Islet of Langerhans (tissue), 1 donor: ENCODE data around the gene FOXJ3.

Source experiments
- FAIRE-seq: peaks from one replicate; lab custom pipeline; 2011; peaks lifted over from hg19 to GRCh38; lab: Jason Lieb, UNC

FOXJ3 gene

DNA sequence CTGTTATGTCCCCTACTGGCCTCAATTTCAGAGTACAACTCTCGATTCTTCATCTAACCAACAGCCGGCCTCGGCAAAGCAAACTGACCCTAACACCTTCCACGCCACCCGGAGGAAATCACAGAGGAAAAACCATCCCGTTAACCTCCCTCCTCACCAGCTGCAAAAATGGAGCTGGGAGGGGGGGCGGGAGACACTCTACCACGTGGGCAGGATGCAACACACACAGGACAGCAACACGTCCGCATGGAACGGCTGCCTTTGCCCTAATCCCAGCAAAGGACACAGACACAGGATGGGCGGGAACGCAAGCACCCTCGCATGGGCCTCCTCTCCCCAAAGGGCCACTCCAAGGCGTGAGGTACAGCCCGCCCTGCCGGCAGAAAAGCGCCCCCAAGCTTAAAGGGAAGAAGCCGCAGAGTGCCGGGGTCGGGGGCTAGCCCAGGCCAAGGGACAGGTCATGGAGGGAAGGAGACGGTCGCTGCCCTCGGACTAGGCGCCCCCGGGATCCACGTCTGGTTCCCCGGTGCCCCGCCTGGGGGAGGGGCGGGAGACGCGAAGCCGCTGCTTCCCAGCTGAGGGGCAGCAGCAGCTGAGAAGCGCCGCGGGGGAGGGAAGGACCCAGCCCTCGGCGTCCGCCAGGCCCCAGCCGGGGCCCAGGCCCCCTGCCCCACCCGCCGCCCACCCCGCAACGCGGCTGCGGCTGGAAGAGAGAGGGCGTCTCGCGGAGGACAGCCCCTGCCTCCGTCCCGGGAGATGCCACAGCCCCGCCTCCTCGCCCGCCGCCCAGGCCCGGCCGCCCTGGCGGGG, 590 bp downstream of the FOXJ3 start:
- FAIRE-seq, result no peak

DNA sequence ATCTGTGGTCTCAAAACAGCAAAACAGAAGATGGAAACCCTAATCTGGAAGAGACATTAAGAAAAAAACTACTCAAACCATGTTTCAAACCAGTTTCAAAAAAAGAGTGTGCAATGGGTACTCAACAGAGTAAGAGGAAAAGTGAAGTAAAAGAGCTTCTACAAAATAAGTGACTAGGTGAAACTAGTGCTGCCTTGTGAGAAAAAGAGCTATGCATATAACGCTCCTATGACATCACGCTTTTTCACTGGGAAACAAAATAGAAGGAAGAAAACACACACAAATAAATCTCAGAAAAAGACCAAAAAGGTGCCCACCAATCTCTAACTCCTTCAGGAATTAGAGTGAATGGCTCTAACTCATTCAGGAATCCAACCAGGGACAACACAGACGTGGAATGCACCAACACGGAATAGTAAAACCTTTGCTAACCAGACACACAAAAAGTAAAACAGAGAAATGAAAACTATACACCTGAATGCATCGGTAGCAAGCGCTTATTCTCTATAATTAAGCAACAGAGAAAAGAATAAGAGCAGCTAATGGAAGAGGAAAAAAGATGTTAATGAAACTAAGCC, 1.3 kb downstream of the FOXJ3 start:
- no peak for FAIRE-seq

GRCh38 chr1:42332877-42333276, 2.2 kb downstream of the FOXJ3 start:
- FAIRE-seq, result no peak

DNA sequence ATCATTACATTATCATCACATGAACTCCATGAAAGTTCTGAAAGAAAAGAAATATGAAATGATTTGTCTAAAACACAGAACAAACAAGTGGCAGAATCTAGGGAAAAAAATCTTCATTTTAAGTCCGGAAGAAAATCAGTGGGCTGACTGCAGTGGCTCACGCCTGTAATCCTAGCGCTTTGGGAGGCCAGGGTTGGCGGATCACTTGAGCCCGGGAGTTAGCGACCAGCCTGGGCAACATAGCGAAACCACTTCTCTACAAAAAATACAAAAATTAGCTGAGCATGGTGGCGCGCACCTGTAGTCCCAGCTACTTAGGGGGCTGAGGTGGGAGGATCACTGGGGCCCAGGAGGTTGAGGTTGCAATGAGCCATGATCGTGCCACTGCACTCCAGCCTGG, 4.8 kb downstream of the FOXJ3 start:
- no peak for FAIRE-seq

DNA sequence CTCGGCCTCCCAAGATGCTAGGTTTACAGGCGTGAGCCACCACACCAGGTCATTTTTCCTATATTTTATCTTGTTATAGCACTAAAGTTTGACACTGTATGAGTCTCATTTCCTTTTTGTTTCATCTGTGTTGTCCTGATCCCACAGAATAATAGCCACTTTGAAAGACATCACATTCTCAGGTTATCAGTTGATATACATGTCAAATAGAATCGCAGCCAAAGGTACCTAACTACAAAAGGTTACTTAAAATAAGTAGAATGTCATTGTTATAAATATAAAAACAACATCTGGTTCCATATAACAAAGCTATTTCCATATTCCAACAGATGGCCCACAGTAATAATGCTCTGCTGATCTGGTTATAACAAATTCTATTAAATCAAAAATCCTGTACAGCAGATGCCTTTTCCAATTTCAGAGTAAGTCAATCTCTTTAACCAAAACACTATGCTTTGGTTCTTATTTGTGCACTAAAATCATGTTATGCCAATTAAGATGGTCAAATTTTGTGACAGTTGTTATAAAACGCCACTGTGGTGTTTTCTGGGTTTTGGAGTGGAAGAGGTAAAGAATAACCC, 6.0 kb downstream of the FOXJ3 start:
- FAIRE-seq, result no peak

DNA sequence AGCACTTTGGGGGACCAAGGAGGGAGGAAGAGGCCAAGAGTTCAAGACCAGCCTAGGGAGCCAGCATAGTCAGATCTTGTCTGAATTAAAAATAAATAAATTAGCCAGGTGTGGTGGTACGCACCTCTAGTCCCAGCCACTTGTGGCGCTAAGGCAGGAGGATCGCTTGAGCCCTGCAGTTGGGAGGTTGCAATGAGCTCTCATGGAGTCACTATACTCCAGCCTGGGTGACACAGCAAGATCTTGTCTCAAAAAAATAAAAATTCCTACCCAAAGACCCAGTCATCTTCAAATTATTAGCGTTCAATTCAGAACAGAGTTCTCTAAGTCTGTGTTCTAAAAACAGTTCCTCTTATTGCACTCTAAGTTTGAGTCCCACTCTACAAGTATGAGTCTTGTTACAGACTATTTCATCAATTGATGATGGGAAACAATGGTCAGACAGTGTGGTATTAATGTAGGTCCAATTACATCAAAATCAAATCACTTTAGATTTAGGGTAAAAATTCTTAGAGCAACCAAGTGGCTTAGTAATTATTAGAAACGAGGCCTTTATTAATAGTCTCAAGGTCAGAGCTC, 6.9 kb downstream of the FOXJ3 start:
- FAIRE-seq, result no peak

GRCh38 chr1:42325014-42325402, 10.0 kb downstream of the FOXJ3 start:
- FAIRE-seq, result no peak

- no peak for FAIRE-seq
Measured at GRCh38 chr1:42324398-42325013, 10.5 kb downstream of the FOXJ3 start.

- no peak for FAIRE-seq
Measured at GRCh38 chr1:42323551-42323950, 11.5 kb downstream of the FOXJ3 start.

- FAIRE-seq, result no peak
Measured at GRCh38 chr1:42322577-42322976, 12.5 kb downstream of the FOXJ3 start.

GRCh38 chr1:42321731-42322130, 13.3 kb downstream of the FOXJ3 start:
- no peak for FAIRE-seq

- FAIRE-seq, result no peak
Measured at GRCh38 chr1:42320708-42321107, 14.3 kb downstream of the FOXJ3 start.

GRCh38 chr1:42319871-42320484, 15.1 kb downstream of the FOXJ3 start:
- FAIRE-seq, result peak; percentile 17

GRCh38 chr1:42319128-42319851, 15.7 kb downstream of the FOXJ3 start:
- no peak for FAIRE-seq

- FAIRE-seq, result no peak
Measured at GRCh38 chr1:42318601-42319000, 16.4 kb downstream of the FOXJ3 start.

DNA sequence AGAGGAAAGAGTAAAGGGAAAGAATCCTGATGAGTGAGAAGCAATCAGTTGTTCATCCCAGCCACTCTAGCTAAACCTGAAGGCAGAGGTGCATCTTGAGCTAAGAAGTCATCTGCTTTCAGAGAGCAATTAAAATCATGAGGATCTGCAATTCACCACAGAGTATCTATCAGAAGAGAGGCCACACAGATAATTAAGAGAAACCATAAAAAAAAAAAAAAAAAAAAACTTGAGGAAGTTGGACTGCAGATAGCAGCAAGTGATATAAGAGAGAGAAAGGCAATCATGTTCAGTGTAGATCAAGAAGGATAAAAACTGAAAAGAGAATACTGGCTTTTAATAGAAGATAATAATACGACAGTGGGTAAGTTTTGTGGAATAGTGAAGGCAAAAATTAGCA, 17.7 kb downstream of the FOXJ3 start:
- no peak for FAIRE-seq

DNA sequence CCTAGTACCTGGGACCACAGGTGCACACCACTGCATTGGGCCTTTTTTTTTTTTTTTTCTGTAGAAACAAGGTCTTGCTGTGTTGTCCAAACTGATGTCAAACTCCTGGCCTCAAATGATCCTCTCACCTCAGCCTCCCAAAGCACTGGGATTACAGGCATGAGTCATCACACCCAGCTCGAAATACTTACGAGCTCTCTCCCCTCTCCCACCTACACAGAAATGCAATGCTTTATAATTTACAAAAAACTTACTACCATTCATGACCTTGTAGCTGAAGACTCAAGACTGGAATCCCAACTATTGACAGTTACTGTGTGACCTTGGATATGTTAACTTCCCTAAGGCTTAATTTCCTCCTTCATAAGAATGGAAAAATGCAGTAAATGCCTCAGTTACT, 18.7 kb downstream of the FOXJ3 start:
- no peak for FAIRE-seq

GRCh38 chr1:42315500-42315899, 19.5 kb downstream of the FOXJ3 start:
- FAIRE-seq, result no peak

- no peak for FAIRE-seq
Measured at GRCh38 chr1:42313970-42314369, 21.1 kb downstream of the FOXJ3 start.

GRCh38 chr1:42312576-42313212, 22.3 kb downstream of the FOXJ3 start:
- FAIRE-seq, result no peak

DNA sequence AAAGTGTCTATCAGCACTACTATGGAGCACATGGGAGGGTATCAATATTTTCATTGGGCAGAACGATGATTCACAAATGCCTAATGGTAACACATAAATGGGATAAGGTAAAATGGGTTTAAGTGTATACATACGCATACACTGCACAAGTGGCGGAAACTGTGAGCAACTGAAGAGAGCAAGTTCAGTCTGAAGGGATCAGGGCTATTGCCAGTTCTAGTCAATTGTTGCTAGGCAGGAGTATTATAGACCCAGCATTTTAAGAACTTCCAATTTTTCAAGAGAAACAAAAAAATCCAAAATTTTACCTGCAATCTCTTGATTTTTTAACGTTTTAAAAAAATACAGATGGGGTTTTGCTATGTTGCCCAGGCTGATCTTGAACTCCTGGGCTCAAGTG, 23.1 kb downstream of the FOXJ3 start:
- no peak for FAIRE-seq
